RWPE2 (cell line): Measurements from ENCODE around the gene EWSR1.
"Not testable (repeated sequence)": the region's sequence is repeated elsewhere in the genome, so short reads cannot be mapped to it uniquely, and the experiment has no call there.

Experiments
- ATAC-seq: fragments of 200-7000 bp; cut with Tn5 transposase; 3 replicates; pipeline ENCODE4 v1.9.1; 2021; ENCODE audit warnings: low read depth
- DNase-seq: peaks from one replicate; pipeline ENCODE4 v3.0.0-alpha.2; 2020; ENCODE audit warnings: low spot score
- H3K27ac ChIP-seq: fragments of 450-650 bp; 2 replicates; pipeline ENCODE4 v1.5.1; 2017; ENCODE audit warnings: mild to moderate bottlenecking; ENCODE audit not compliant: poor library complexity, severe bottlenecking
- H3K27me3 ChIP-seq: fragments of 250-450 bp; sonication (Bioruptor Pico); 2 replicates; pipeline ENCODE4 v1.5.1; 2021; ENCODE audit warnings: mild to moderate bottlenecking, moderate library complexity; ENCODE audit not compliant: insufficient read depth, poor library complexity, severe bottlenecking
- H3K36me3 ChIP-seq: fragments of 250-450 bp; sonication (Bioruptor Pico); 2 replicates; pipeline ENCODE4 v1.5.1; 2020; ENCODE audit warnings: low read depth, mild to moderate bottlenecking, moderate library complexity
- H3K4me1 ChIP-seq: fragments of 250-450 bp; sonication (Bioruptor Pico); 2 replicates; pipeline ENCODE4 v1.5.1; 2021; ENCODE audit warnings: mild to moderate bottlenecking, moderate library complexity; ENCODE audit not compliant: insufficient read depth, poor library complexity, severe bottlenecking
- H3K4me3 ChIP-seq: fragments of 250-450 bp; sonication (Bioruptor Pico); 2 replicates; pipeline ENCODE4 v1.5.1; 2021; ENCODE audit warnings: mild to moderate bottlenecking, moderate library complexity; ENCODE audit not compliant: severe bottlenecking
- H3K9me3 ChIP-seq: fragments of 250-450 bp; sonication (Bioruptor Pico); 2 replicates; pipeline ENCODE4 v1.5.1; 2021; ENCODE audit warnings: mild to moderate bottlenecking, moderate library complexity; ENCODE audit not compliant: severe bottlenecking
- CTCF ChIP-seq: fragments of 450-650 bp; IDR thresholded peaks from one replicate; pipeline ENCODE4 v1.5.1; 2017; ENCODE audit warnings: mild to moderate bottlenecking, moderate library complexity; ENCODE audit not compliant: poor library complexity, severe bottlenecking

EWSR1 gene

GRCh38 chr22:29267858-29268510, at the start of gene EWSR1, which contains the start of gene RHBDD3:
Gene EWSR1, plus strand, starts transcription at chr22:29268268. Its CDS starts 69 bp downstream, at chr22:29268337.
Gene RHBDD3, minus strand, starts transcription at chr22:29267981. Its CDS starts 2,355 bp downstream, at chr22:29265626.
- TF ChIP-seq CTCF: no peak
- Histone ChIP-seq H3K36me3 (peaks cover 63% of the 10 kb centered on the region), H3K27ac (peak within 1 kb of the TSS; percentile 84), H3K27me3 (no peaks in the 10 kb centered on the region), H3K9me3 (no peaks in the 10 kb centered on the region), H3K4me1 (peaks cover 20% of the 10 kb centered on the region), H3K4me3 (peak within 1 kb of the TSS; percentile 93)
- DNase-seq (peak; percentile 96), ATAC-seq (peak; percentile 81)

- ATAC-seq (no peak), DNase-seq (no peak)
- Histone ChIP-seq H3K27ac (no peak overlapping the region), H3K9me3 (no peaks in the 10 kb centered on the region), H3K4me1 (no peaks in the 10 kb centered on the region), H3K27me3 (no peaks in the 10 kb centered on the region), H3K36me3 (no peaks in the 10 kb centered on the region), H3K4me3 (no peak overlapping the region)
- TF ChIP-seq CTCF: no peak
Observed at GRCh38 chr22:29218758-29219408, 49.2 kb upstream of the EWSR1 start.

DNA sequence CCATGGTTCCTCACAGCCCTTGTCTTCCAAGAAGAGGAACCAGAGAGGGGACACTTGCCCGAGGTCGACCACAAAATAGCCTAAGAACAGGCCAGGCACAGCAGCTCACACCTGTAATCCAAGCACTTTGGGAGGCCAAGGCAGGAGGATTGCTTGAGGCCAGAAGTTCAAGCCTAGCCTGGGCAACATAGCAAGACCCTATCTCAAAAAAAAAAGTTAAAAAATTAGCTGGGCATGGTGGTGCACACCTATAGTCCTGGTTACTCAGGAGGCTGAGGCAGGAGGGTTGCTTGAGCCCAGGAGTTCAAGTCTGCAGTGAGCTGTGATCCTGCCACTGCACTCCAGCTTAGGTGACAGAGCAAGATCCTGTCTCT, 48.7 kb upstream of the EWSR1 start:
- H3K4me1 ChIP-seq, DNase-seq, H3K27me3 ChIP-seq, ATAC-seq, H3K36me3 ChIP-seq, H3K27ac ChIP-seq, H3K9me3 ChIP-seq, H3K4me3 ChIP-seq: not testable (repeated sequence)

GRCh38 chr22:29219881-29220670, 48.0 kb upstream of the EWSR1 start:
- Histone ChIP-seq H3K4me1 (no peaks in the 10 kb centered on the region), H3K9me3 (no peaks in the 10 kb centered on the region), H3K4me3 (no peak overlapping the region), H3K27ac (no peak overlapping the region), H3K36me3 (no peaks in the 10 kb centered on the region), H3K27me3 (no peaks in the 10 kb centered on the region)
- ATAC-seq (no peak), DNase-seq (no peak)
- no peak for TF ChIP-seq CTCF

- DNase-seq (peak; percentile 43), ATAC-seq (no peak)
- H3K4me1 ChIP-seq: no peaks in the 10 kb centered on the region
- no peaks in the 10 kb centered on the region for H3K27me3 ChIP-seq
- H3K4me3 ChIP-seq: no peak overlapping the region
- TF ChIP-seq CTCF: no peak
- no peak overlapping the region for H3K27ac ChIP-seq
- no peaks in the 10 kb centered on the region for H3K9me3 ChIP-seq
- H3K36me3 ChIP-seq: no peaks in the 10 kb centered on the region
Observed at GRCh38 chr22:29224121-29224858, 43.8 kb upstream of the EWSR1 start.
